Neural crest cell (in vitro differentiated cells): Measurements from ENCODE around the gene C1RL. TPM values are rescaled to one million over a fixed set of nuclear protein-coding genes. Genes with fewer than 3 reads are reported as not detected.

Experiments used
- DNase-seq: peaks from one replicate; pipeline ENCODE4 v3.0.0; 2021; ENCODE audit warnings: low read depth, mixed read lengths, low spot score
- H3K27ac Mint-ChIP-seq: one replicate; pipeline ENCODE4 v1.8.0; 2021; ENCODE audit warnings: mild to moderate bottlenecking, mixed read lengths; ENCODE audit not compliant: unreplicated experiment
- H3K27me3 Mint-ChIP-seq: 2 replicates; pipeline ENCODE4 v1.8.0; 2021; ENCODE audit warnings: low read depth, mild to moderate bottlenecking, mixed read lengths
- H3K36me3 Mint-ChIP-seq: 2 replicates; pipeline ENCODE4 v1.8.0; 2021; ENCODE audit warnings: low read depth, mild to moderate bottlenecking, mixed read lengths
- H3K4me1 Mint-ChIP-seq: 2 replicates; pipeline ENCODE4 v1.8.0; 2021; ENCODE audit warnings: mixed read lengths
- H3K4me3 Mint-ChIP-seq: one replicate; pipeline ENCODE4 v1.8.0; 2021; ENCODE audit warnings: mild to moderate bottlenecking, mixed read lengths
- H3K9me3 Mint-ChIP-seq: 2 replicates; pipeline ENCODE4 v1.8.0; 2021; ENCODE audit warnings: mixed read lengths
- total RNA-seq: library from RNA; stranded (reverse); gene quantifications from 2 replicates; pipeline ENCODE4 v1.2.1, GENCODE V29; 2021
- TF ChIP-seq, protein P1 (sequence below): fragments of 200-600 bp; sonication (generic); conservative IDR thresholded peaks from 2 replicates; pipeline ENCODE4 v1.5.0; 2021; ENCODE audit warnings: antibody characterized with exemption, mild to moderate bottlenecking

C1RL gene
- total RNA-seq, 1 donor from 2014 or later: 12.8 TPM

DNA sequence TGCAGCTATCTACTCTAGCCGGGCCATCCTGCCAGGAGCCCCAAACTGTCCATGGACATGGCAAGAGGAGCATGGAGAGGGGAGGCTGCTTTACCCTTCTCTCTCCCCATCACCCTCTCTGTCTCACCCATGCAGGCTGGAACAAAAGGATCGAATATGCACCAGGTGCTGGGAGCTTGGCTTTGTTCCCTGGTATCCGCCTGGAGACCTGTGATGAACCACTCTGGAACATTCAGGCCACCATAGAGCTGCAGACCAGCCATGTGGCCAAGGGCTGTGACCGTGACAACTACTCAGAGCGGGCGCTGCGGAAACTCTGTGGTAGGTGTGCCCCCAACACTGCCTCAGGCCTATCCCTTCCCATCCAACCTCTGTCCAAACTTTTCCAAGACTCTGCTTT, 27.1 kb upstream of the C1RL start:
- Mint-ChIP-seq H3K27ac (no peak overlapping the region), H3K9me3 (no peaks in the 10 kb centered on the region), H3K27me3 (peaks cover under 1% of the 10 kb centered on the region), H3K36me3 (peaks cover 9% of the 10 kb centered on the region), H3K4me1 (peaks cover 23% of the 10 kb centered on the region), H3K4me3 (no peak overlapping the region)
- TF ChIP-seq, protein P1, sequence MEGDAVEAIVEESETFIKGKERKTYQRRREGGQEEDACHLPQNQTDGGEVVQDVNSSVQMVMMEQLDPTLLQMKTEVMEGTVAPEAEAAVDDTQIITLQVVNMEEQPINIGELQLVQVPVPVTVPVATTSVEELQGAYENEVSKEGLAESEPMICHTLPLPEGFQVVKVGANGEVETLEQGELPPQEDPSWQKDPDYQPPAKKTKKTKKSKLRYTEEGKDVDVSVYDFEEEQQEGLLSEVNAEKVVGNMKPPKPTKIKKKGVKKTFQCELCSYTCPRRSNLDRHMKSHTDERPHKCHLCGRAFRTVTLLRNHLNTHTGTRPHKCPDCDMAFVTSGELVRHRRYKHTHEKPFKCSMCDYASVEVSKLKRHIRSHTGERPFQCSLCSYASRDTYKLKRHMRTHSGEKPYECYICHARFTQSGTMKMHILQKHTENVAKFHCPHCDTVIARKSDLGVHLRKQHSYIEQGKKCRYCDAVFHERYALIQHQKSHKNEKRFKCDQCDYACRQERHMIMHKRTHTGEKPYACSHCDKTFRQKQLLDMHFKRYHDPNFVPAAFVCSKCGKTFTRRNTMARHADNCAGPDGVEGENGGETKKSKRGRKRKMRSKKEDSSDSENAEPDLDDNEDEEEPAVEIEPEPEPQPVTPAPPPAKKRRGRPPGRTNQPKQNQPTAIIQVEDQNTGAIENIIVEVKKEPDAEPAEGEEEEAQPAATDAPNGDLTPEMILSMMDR: no peak
- DNase-seq: no peak

DNA sequence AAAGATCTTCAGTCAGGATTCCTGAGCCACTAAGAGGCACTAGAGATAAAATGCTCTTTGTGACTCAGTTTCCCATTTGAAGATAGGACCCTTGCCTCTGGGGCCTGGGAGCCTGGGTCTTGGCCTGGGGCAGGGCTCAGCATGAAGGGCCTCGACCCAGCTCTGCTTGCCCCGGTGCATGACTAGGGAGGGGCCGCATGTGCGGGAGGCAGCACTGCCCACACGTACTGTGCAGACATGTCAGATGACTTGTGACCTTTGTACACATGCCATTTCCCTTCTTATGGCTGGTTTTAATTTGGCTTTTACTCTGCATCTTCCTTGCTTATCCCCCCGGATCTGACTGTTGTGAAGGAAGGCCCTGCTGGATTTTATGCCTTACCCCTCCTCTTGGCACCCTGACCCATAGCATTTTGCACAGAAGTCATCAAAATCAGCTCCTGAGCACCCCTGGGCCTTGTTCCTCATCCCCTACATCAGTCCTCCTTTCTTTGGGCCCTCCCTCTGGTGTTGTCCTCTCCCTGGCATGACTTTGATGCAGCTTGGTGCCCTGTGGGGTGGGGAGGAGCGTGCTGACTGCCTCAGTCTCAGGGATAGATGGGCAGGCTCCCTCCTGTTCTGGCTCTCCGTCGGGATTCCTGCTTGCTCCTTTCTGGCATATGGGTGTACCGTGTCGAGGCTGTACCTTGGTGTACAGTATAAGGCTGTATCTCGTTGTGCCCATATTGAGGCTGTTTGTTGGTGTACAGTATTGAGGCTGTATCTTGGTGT, 25.6 kb upstream of the C1RL start:
- Mint-ChIP-seq H3K27me3 (peaks cover 6% of the 10 kb centered on the region), H3K9me3 (no peaks in the 10 kb centered on the region), H3K4me3 (peak overlapping the region; percentile 49), H3K36me3 (peaks cover 3% of the 10 kb centered on the region), H3K4me1 (peaks cover 30% of the 10 kb centered on the region), H3K27ac (no peak overlapping the region)
- DNase-seq: no peak
- TF ChIP-seq, protein P1: no peak

DNA sequence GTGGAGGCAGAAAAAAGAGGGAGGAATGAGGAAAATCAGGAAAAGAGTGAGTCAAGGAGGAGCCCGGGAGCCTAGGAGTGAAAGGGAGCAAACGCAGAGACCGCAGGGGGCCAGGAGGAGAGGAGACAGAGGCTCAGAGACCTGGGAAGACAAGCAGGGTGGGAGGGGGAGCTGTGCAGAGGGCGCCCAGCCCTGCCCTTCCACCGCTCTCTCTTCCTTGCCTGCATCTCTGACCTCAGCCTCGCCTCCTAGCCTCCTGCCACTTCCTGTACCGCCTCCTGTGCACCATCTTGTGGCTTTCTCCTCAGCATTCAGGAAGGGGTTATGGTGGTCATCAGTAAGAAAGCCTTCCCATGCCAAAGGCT, 22.5 kb upstream of the C1RL start:
- H3K4me1 Mint-ChIP-seq: peaks cover 25% of the 10 kb centered on the region
- H3K9me3 Mint-ChIP-seq: no peaks in the 10 kb centered on the region
- no peak overlapping the region for H3K27ac Mint-ChIP-seq
- TF ChIP-seq, protein P1: no peak
- no peak for DNase-seq
- H3K4me3 Mint-ChIP-seq: peak overlapping the region; percentile 92
- peaks cover 24% of the 10 kb centered on the region for H3K27me3 Mint-ChIP-seq
- peaks cover 3% of the 10 kb centered on the region for H3K36me3 Mint-ChIP-seq

DNA sequence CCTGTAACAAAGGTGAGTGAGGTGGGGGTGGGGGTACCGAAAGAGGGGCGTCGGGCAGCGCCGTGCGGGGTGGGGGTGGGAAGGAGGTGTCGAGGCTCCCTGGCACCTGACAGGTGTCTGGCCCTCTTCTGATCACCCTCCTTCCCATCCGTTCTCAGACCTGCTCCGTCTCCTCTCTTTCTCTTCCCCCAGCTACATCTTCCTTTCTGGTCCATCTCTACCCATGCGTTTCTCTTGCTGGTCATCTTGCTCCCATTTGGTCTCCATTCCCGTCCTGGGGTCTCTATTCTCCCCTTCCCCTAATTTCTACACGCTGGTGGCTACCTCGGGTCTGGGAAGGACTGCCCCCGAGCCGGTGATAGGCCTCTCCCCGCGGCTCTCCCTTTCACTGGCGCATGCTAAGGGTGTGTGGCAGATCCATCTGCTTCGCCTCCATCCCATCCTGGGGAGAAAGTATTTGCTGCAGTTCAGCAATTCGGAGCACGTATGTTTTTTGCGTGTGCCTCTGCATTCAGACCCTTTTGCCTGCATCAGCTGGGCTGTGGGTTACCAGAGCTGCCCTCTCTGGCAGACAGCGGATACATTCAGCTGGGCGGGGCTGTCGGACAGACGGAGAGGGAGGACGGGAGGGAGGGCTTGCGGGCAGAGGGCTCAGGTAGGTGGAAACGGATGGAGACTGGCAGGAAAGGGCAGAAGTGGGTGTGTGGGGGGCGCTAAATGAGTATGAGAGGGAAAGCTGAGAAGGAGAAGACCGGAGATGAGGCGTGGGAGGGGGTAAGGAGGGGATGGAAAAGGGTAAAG, 21.9 kb upstream of the C1RL start:
- H3K36me3 Mint-ChIP-seq: peaks cover 3% of the 10 kb centered on the region
- peak overlapping the region; percentile 92 for H3K4me3 Mint-ChIP-seq
- TF ChIP-seq, protein P1: no peak
- DNase-seq: peak; percentile 37
- no peaks in the 10 kb centered on the region for H3K9me3 Mint-ChIP-seq
- H3K27me3 Mint-ChIP-seq: peaks cover 24% of the 10 kb centered on the region
- peak overlapping the region; percentile 3 for H3K27ac Mint-ChIP-seq
- peaks cover 25% of the 10 kb centered on the region for H3K4me1 Mint-ChIP-seq

DNA sequence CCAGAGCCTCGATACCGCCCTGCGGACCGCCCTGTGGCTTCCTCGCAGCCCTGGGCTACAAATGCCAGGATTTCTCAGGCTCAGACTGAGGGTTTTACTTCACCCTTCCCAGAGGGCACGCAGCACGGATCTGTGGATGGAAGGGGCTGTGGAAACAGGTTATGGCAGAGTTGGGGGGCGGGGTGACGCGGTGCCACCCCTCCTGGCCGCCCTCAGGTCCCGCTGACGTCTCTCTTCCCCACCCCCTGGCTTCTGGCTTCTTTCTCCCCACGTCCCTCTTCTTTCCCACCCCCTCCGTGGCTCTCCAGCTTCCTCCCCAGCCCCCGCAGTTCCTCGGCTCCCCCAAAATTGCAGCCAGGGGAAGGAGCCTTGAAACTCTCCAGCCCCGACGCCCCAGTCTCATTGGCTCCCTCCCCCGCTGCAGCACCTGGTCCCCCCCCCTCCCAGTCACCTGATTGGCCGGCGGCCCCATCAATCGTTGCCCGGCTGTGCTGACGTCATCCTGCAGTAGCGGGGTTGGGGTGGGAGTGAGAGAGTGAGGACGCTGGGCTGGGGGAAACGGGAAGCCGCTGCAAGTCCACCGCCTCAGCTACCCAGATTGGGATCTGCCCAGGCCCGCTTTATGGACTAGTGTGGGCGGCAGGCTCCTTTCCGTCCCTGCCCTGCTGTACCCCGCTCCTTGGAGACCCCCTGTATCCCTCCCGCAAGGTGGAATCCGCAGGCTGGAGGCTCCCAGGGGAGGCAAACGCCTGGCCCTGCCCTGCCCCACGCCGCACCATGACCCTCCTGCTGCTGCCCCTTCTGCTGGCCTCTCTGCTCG, 21.1 kb upstream of the C1RL start, which contains the start of gene CLSTN3:
CLSTN3 (plus strand) TSS at position 500 of the 820 bp plus-strand sequence; CDS start at position 778, 278 bp downstream.
- Mint-ChIP-seq H3K4me3 (peak within 1 kb of the TSS; percentile 92), H3K27me3 (peaks cover 24% of the 10 kb centered on the region), H3K4me1 (peaks cover 25% of the 10 kb centered on the region), H3K36me3 (peaks cover 3% of the 10 kb centered on the region), H3K9me3 (no peaks in the 10 kb centered on the region), H3K27ac (peak within 1 kb of the TSS; percentile 76)
- TF ChIP-seq, protein P1: no peak
- DNase-seq: peak; percentile 72
